HG02938 (cell line): Measurements from ENCODE around the gene AP3D1.

ENCODE experiments used
- ATAC-seq: cut with Tn5 transposase; IDR thresholded peaks from one replicate; pipeline ENCODE4 v1.9.1; 2021; ENCODE audit warnings: mild to moderate bottlenecking, moderate library complexity; ENCODE audit not compliant: unreplicated experiment

Gene AP3D1

DNA sequence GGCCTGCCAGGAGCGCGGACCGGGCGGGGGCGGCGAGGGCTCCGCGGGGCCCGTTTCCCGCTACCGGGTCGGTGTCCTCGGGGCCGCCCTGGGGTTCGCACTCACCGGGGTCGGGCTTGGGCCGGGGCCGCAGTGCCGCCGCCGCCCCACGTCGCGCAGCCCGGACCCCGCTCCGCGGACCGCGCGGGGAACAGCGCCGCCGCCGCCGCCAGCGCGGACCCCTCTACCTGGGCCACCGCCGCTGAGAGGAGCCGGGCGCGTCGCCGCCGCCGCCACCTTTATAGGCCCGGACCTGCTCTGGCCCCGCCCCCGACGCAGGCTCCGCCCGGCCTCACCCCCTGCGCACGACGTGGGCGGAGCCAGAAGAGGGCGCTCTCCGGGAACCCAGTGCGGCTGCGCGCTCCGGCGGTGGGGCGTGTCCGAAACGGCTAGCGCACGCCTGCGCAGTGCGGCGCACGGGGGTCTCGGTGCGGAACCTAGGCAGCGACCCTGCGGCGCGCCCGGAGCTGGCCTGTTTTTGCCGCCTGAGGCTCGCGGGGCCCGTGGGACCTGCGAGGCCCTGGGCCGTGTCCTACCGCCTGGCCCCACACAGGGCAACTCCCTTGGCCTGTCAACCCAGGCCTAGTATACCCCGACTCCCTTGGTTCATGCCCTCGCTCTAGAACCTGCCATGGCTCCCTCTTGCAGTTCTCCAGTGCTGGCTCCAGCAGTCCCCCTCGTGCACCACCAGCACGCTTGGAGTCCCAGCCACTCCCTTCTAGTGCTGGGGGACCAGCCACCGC, 100.2 kb downstream of the AP3D1 start, which contains the start of gene MKNK2:
Gene MKNK2, minus strand, starts transcription at position 254 of the 782 bp plus-strand sequence. CDS start 393 bp downstream, outside the sequence.
- peak; percentile 39 for ATAC-seq
